Esophagus muscularis mucosa (tissue), 3 donors: ENCODE results near the gene NUDT1.

Source experiments
- CTCF ChIP-seq, 3 experiments: fragments of 200-600 bp in 2 of 3; fragments of 450-650 bp in 1 of 3; sonication (generic) in 2 of 3; IDR thresholded peaks; one replicate each; pipeline ENCODE4 v1.5.1; 2017 to 2019; ENCODE audit warnings: antibody characterized with exemption in 3 of 3, mild to moderate bottlenecking in 2 of 3, moderate library complexity in 1 of 3
- POLR2A ChIP-seq: fragments of 450-650 bp; IDR thresholded peaks from one replicate; pipeline ENCODE4 v1.6.1; 2017; ENCODE audit warnings: antibody characterized with exemption, moderate library complexity, mild to moderate bottlenecking, low read depth

DNA sequence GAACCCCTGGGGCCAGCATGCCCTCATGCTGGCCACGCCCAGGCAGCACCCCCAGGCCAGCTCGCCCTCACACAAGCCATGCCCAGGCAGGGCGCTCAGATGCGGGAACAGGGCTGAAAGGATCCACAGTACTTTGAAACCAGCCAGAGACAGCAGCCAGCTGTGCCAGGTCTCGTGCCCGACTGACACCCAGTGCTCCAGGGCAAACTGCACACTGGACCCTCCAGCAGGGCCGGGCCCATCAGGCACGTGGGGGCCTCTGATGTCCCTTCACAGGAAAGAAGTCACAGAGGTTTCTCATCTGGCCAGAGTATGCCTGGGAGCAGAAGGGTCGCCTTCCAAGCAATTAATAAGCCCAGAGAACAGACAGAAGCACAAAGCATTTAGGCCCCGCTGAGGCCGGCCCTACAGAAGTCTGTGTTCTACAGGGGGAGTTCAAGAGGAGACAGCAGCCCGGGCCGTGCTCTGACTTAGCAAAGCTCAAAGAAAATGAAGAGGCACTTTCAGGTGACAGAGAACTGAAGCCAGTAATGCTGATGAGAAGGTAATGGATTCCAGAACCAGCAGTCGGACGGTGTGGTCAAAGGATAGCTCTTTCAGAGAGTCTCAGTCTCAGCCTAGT is 30.7 kb upstream of the NUDT1 start:
- TF ChIP-seq CTCF (IDR thresholded peaks at IDR 0.05) (no peak), POLR2A (no peak)
